COLO668 (cell line): ENCODE data around the gene GATD1.

ENCODE experiments used
- DNase-seq: peaks from one replicate; lab custom pipeline; 2025; ENCODE audit not compliant: unreplicated experiment; lab: John Stamatoyannopoulos, UW

Gene GATD1, protein sequence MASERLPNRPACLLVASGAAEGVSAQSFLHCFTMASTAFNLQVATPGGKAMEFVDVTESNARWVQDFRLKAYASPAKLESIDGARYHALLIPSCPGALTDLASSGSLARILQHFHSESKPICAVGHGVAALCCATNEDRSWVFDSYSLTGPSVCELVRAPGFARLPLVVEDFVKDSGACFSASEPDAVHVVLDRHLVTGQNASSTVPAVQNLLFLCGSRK

DNA sequence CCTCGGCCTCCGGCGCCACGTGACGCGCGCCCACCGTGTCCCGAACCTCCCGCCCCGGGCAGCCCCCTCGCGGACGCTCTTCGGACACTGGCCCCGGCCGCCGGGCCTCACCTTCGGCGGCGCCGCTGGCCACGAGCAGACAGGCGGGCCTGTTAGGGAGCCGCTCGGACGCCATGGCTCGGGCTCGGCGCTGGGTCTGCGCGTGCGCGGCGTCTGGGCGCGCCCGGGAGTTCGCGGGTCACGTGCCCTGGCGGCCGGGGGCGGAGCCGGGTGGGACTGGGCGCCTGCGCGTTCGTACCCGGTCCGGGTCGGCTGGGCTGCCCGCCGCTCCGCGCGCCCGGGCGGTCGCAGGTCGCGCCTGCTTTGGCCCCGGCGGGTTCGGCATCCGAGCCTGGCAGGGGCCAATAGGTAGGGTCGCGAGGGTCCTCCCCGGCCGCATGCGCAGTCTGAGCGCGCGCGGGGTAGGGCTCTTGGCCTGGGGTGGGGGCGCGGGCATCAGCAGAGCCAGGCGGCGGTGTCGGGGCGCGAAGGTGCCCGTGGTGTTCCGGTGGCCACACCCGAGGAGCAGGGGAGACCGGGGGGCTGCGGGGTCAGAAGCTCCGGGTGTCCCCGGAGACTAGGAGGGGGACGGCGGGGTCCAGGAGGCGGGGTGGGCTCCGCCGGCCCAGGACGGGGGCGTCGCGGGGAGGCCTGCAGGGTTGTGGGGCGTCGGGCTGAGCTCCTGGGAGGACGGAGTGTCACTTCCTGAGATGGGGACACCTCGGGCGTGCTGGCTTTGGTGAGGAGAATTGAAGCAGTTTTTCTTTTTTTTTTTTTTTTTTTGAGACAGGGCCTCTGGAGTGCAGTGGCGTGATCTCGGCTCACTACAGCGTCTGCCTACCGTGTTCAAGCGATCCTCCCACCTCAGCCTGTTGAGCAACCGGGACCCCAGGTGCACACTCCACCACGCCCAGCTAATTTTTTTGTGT, at the start of gene GATD1:
TSS of gene GATD1 (minus strand) at position 200 of the 968 bp plus-strand sequence. CDS start at position 175, 25 bp downstream.
- DNase-seq = peak; percentile 79

DNA sequence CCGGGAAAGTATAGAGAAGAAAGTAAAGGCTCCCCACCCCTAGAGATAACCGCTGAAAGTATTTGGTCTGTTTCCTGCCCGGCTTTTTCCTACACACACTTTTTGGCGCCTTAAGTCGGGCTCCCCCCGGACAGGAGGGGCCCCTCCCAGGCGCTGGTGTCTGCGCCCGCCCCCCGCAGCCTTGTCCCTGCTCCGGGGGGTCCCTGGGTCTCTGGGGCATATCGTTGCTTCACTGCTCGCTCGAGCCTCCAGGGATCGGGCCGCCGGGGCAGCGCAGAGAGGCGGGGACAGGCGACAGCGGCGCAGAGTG, 49.5 kb upstream of the GATD1 start:
- no peak for DNase-seq

GRCh38 chr11:826227-826621, 48.9 kb upstream of the GATD1 start:
- DNase-seq = no peak

DNA sequence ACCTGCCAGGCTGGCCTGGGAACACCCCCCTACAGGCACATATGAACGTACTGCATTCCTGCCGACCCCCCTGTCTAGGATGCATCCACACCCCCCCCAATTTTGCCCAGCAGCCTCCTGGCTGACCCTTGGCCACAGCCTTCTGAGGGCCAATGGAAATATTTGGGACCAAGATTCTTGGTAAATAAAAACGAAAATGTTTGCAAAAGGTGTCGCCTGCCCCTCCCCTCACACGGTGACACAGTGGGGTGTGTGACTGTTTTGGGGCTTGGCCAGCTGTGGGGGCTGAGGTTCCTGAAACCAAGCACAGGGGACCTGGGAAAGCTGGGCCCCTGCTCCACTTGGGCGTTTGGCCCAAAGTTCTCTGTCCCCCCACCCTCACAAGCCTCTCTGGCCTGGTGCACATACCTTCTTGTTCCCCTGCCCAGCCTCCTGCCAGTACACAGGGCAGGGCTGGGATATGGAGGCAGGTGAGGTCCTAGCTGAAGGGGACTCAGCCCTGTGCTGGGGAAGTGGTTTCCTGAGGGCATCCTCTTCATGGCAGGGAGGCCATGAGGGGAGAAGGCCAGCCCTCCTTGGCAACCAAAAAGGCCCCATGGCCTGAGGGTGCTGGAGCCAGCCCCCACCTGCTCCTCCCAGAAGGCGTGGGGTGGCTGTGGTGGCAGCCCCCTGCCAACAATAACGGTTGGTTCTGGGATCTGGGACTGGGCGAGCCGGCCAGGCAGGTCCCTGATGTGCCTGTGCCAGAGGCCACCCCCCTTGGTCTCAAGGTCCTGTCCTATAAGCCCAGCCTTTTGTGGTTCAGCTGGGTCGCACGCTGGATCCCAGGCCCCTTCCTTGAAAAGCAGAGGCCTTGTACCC, 48.3 kb upstream of the GATD1 start:
- no peak for DNase-seq

DNA sequence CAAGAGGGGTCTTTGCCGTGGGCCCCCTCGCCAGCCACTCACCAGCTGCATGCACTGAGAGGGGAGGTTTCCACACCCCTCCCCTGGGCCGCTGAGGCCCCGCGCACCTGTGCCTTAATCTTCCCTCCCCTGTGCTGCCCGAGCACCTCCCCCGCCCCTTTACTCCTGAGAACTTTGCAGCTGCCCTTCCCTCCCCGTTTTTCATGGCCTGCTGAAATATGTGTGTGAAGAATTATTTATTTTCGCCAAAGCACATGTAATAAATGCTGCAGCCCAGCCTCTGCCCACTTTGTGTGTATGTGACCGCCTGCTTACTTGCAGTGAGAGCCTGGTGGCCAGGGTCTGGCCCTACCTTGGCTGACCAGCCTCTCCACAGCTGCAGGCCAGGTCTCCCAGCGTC, 47.7 kb upstream of the GATD1 start:
- peak; percentile 46 for DNase-seq

DNA sequence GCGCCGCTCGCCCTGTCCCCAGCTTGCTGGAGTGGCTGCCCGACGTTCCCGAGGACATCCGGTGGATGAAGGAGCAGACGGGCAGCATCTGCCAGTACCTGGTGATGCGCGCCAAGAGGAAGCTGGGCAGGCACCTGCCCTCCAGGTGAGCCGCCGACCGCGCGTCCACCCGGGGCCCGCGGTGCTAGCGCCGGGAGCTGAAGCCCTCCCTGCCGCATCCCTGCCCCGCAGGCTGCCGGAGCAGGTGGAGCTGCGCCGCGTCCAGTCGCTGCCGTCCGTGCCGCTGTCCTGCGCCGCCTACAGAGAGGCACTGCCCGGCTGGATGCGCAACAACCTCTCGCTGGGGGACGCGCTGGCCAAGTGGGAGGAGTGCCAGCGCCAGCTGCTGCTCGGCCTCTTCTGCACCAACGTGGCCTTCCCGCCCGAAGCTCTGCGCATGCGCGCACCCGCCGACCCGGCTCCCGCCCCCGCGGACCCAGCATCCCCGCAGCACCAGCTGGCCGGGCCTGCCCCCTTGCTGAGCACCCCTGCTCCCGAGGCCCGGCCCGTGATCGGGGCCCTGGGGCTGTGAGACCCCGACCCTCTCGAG, 47.1 kb upstream of the GATD1 start:
- DNase-seq = peak; percentile 76

DNA sequence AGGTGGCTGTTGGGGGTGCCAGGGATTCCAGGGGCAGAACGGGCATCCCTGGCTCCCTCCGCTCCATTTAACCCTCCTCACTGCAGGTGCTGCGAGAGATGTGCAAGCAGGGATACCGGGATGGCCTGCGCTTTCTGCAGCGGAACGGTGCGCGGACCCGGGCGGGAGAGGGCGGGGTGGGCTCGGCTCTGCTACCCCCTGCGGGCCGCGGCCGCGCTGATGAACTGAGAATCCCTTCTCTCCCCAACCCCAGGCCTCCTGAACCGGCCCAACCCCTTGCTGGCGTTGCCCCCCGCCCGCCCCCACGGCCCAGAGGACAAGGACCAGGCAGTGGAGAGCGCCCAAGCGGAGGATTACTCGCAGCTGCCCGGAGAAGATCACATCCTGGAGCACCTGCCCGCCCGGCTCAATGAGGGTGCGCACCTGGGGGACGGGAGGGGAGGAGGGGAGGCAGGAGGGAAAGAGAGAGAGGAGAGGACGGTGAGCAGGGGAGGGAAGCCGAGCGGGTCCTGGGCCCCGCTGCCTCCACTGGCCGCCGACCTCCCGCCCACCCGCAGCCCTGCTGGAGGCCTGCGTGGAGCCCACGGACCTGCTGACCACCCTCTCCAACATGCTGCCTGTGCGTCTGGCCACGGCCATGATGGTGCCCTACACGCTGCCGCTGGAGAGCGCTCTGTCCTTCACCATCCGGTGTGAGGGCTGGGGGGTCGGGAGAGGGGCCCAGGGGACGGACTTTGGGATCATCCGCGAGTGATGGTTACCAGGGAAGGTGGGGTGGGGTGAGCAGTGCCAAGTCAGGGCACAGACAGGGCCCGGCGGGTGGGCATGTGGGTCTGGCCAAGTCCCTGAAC, 46.4 kb upstream of the GATD1 start:
- peak; percentile 55 for DNase-seq

DNA sequence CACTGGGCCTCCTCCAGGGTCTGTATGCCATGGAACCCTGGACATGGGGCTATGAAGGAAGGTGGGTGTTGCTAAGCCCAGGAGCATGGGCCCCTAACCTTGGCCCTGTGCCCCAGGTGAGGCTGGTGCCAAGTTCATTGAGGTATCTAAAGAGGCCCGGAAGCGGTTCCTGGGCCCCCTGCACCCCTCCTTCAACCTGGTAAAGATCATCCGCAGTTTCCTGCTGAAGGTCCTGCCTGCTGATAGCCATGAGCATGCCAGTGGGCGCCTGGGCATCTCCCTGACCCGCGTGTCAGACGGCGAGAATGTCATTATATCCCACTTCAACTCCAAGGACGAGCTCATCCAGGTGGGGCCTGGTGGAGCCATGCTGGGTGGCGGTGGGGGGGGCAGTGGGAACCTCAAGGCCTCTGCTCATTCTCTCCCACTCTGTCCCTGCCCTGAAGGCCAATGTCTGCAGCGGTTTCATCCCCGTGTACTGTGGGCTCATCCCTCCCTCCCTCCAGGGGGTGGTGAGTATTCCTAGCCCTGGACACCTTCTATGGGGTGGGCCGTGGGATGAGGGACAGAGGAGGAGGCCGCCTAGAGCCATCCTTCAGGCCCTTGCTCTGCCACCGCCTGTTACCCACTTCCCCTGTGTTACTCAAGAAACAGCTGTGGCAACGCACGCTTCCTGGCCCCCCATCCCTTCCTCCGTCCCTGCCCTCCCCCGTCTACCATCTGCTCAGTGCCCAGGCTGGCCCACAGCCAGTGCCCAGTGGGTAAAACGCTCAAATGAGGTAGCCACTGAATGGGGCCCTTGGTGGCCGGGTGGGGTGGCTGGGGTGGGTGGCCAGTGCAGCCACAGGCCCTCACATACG, 44.5 kb upstream of the GATD1 start:
- DNase-seq = no peak

- no peak for DNase-seq
These were observed 43.6 kb upstream of the GATD1 start for GRCh38 chr11:820655-821511.

GRCh38 chr11:819943-820649, 42.8 kb upstream of the GATD1 start:
- DNase-seq = peak; percentile 73

GRCh38 chr11:819129-819931, 42.0 kb upstream of the GATD1 start:
- peak; percentile 84 for DNase-seq

DNA sequence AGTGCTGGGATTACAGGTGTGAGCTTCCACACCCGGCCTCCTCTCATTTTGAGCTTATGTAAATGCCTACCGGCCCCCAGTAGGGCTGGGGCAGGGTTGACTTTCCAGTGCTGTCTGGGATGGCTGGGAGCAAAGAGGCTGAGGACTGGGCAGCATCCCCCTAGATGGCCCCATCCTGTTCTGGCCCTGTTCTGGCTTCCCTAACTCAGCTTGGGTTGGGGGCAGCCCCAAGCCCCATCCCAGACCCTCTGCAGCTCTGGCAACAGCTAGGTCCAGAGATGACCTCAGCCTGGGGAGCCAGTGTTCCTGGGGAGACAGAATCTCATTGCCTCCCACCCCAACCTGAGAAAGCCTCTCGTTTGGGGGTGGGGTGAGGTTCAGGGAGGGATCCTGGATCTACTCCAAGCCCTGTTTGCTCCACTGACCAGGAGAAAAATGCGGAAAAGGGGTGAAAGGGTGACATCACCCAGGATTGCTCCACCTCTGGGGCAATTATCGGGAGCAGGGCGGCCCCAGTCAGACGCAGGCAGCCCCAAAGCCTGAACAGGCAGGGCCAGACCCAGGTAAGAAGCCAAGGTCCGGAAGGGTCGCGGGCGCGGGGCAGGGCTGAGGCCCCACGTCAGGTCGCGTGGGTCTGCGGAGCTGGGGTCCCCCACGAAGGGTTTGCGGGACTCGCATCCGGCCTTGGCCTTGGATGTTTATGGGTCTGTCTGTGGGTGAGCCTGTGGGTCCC, 41.3 kb upstream of the GATD1 start, which contains the start of gene PNPLA2:
TSS of gene PNPLA2 (plus strand) at position 519 of the 733 bp plus-strand sequence. CDS start 805 bp downstream, outside the sequence.
- no peak for DNase-seq

- DNase-seq = no peak
These were observed 39.1 kb upstream of the GATD1 start for GRCh38 chr11:816433-816779.

DNA sequence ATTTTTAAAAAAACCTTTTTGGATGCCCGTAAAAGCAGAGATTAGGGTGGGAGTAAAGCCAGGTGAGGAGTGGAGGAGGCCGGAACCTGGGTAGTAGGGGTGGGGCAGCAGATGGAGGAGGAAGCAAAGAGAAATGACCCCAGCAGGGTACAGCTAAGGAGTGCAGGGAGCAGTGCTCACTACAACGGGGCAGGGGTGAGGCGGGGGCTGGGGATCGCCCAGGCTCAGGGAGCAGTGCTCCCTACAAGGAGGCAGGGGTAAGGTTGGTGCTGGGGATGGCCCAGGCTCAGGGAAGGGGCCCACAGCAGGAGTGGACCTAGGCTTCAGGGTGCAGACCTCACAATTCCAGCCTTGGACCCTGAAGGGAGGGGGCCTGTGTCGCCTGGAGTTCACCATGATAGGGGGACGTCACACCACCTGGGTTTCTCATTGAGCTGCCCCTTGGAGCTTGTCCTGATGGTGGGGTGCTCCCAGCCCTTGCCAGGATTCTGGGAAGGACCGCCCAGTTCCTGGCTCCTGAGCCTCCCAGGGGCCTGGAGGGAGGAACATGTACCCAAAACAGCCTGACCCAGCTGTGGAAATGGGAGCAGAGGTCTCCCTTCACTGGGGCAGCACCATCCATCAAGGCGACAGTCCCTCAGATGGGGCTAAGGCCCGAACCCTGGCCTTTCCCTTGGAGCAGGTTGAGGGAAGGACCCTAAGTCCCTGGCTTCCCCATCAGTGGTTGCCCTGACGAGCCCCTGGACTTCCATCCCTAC, 38.6 kb upstream of the GATD1 start:
- DNase-seq = no peak

DNA sequence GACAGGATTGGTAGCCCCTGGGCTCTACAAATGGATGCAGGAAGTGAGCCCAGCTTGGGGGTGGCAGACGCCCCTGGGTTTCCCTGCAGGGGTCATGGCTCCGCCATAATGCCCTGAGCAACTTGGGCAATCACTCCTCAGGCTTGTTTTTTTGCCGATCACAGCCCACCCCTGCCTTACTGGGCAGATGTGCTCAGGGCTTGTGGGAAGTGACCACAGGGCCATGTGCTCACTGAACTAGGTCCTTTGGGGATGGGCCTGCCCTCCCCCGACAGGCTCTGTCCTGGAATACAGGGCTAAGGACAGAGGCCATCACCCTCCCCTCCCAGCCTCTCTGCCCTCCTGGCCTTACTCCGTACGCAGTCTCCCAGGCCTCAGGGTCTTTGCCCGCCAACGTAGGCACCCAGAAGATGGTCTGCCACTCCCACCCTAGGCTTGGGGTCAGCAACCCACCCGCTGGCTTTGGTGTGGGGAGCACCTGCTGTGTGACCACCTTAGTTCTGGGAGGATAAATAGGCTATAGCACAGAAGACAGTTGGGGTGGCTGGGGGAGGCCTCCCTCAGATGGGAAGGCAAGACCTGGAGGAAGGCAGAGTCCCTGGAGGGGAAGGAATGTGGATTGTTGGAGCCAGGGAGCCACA, 36.3 kb upstream of the GATD1 start:
- no peak for DNase-seq
